Measurements from ENCODE around the gene BMERB1.
A peak's percentile ranks its signal among the peaks of the same experiment; 100 is the strongest.
"Not testable (repeated sequence)": the region's sequence is repeated elsewhere in the genome, so short reads cannot be mapped to it uniquely, and the experiment has no call there.

BMERB1 gene

GRCh38 chr16:15434425-15435215 is at the start of gene BMERB1:
BMERB1 (plus strand) TSS chr16:15434588; CDS start chr16:15434654, 66 bp downstream.
- peak; percentile 49 to 61 for DNase-seq (ENCODE audit: low read depth in 2 of 2)

DNA sequence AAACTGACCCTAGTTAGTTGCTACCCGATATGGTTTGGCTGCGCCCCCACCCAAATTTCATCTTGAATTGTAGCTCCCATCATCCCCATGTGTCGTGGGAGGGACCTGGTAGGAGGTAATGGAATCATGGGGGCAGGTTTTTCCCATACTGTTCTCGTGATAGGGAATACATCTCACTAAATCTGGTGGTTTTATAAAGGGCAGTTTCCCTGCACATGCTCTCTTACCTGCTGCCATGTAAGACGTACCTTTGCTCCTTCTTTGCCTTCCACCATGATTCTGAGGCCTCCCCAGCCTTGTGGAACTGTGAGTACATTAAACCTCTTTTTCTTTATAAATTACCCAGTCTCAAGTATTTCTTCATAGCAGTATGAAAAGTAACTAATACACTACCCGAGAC is 46.3 kb upstream of the BMERB1 start:
- DNase-seq (ENCODE audit: low read depth in 2 of 2), result not testable (repeated sequence)

DNA sequence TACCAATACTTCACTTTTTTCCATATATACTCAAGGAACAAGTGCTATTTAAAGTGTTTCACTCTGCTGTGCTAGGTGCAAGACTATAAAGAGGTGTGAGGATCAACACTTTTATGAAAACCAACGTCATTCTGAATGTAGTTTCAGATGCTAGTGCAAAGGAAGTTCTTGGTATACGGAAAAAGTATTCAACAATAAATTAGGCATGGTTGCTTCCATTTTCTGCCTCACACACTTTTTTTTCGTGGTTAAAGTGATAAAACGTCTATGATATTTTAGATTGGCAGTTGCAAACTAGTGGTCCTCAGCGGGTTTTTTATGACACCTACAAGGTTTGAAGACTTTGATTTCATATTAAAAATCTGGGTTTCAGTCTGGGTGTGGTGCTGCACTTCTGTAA is 44.5 kb upstream of the BMERB1 start:
- DNase-seq (ENCODE audit: low read depth in 2 of 2), result not testable (repeated sequence)

DNA sequence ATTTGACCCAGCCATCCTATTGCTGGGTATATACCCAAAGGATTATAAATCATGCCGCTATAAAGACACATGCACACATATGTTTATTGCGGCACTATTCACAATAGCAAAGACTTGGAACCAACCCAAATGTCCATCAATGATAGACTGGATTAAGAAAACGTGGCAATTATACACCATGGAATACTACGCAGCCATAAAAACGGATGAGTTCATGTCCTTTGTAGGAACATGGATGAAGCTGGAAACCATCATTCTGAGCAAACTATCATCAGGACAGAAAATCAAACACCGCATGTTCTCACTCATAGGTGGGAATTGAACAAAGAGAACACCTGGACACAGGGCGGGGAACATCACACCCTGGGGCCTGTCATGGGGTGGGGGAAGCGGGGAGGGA is 41.4 kb upstream of the BMERB1 start:
- not testable (repeated sequence) for DNase-seq (ENCODE audit: low read depth in 2 of 2)

DNA sequence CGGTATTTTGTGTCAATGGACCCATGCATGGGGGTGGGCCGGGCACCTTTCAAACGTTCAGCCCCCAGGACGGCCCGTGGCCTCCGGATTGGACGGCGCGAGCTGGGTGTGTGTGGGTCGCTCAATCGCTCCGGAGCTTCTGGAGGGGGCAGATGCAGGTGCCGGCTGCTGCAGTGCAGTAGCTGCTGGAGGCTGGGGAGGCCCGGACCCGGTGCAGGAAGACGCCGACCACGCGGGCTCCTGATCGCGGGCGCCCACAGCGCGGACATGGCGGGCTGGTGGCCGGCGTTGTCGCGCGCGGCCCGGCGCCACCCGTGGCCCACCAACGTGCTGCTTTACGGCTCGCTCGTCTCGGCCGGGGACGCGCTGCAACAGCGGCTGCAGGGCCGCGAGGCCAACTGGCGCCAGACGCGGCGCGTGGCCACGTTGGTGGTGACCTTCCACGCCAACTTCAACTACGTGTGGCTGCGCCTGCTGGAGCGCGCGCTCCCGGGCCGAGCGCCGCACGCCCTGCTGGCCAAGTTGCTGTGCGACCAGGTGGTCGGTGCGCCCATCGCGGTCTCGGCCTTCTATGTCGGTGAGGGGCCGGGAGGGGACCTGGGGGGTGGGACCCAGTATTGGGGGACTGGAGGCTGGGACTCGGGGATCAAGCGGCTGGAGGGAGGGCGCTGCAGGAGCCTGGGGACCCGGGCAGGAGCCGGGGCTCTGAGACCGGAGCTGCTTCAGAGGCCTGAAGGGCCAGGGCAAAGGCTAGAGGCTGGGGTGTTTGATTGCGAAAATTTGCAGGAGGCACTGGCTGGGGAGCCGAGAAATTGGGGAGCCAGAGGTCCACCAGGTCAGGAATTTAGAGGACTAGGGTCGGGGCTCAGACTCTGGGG is 38.5 kb upstream of the BMERB1 start, which contains the start of gene MPV17L:
TSS of gene MPV17L (plus strand) at position 124 of the 878 bp plus-strand sequence. CDS start at position 268, 144 bp downstream.
- not testable (repeated sequence) for DNase-seq (ENCODE audit: low read depth in 2 of 2)

- DNase-seq (ENCODE audit: low read depth in 2 of 2), result not testable (repeated sequence)
These were observed 37.9 kb upstream of the BMERB1 start for GRCh38 chr16:15396509-15396829.

GRCh38 chr16:15396948-15397594 is 37.3 kb upstream of the BMERB1 start:
- DNase-seq (ENCODE audit: low read depth in 2 of 2), result no peak

DNA sequence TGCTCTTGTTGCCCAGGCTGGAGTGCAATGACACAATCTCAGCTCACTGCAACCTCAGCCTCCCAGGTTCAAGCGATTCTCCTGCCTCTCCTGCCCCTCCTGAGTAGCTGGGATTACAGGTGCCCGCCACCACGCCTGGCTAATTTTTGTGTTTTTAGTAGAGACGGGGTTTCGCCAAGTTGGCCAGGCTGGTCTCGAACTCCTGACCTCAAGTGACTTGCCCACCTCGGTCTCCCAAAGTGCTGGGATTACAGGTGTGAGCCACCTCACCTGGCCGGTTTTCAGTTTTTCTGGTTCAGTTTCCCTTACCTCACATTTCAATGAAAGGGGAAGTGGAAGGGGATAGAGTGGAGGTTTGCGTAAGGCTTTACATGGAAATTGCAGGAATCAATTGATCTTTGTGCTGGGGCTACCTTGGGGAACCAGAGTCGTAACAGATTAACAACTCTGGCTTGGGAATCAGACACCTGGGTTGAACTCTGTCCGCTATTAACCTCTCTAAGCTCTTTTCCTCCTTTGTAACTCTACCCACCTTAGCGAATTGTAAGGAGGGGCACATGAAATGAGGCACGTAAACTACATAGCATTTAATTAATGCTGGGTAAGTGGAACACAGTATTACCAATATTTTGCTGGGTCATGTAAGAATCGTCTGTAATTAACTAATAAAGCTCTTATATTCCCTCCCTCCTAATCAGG is 35.6 kb upstream of the BMERB1 start:
- no peak for DNase-seq (ENCODE audit: low read depth in 2 of 2)

DNA sequence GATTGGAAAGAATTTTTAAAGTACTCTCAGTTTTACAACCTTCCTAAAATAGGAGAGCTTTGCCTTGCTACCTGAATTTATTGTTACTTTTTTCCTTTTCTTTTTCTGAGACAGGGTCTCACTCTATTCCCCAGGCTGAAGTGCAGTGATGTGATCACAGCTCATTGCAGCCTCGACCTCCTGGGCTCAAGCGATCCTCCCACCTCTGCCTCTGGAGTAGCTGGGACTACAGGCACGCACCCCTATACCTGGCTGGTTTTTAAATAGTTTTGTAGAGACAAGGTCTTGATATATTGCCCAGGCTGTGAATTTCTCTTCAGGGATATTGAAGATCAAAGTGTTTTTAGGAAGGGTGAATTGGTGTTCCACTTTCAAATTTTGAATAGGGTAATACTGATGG is 35.1 kb upstream of the BMERB1 start:
- no peak for DNase-seq (ENCODE audit: low read depth in 2 of 2)

DNA sequence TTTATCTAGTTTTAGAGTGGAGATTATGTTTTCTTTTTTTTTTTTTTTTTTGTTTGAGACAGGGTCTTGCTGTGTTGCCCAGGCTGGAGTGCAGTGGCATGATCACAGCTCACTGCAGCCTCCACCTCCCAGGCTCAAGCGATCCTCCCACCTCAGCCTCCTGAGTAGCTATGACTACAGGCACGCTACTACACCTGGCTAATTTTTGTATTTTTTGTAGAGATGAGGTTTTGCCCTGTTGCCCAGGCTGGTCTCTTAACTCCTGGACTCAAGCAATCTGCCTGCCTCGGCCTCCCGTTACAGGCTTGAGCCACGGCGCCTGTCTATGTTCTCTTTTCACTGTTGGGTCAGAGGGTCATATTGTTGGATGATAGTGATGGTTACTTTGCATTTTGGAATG is 34.1 kb upstream of the BMERB1 start:
- DNase-seq (ENCODE audit: low read depth in 2 of 2), result not testable (repeated sequence)

GRCh38 chr16:15401972-15402371 is 32.4 kb upstream of the BMERB1 start:
- DNase-seq (ENCODE audit: low read depth in 2 of 2), result no peak

GRCh38 chr16:15403392-15403995 is 30.9 kb upstream of the BMERB1 start:
- DNase-seq (ENCODE audit: low read depth in 2 of 2), result no peak

GRCh38 chr16:15404091-15404490 is 30.3 kb upstream of the BMERB1 start:
- not testable (repeated sequence) for DNase-seq (ENCODE audit: low read depth in 2 of 2)

- DNase-seq (ENCODE audit: low read depth in 2 of 2), result no peak
These were observed 29.6 kb upstream of the BMERB1 start for GRCh38 chr16:15404792-15405191.

DNA sequence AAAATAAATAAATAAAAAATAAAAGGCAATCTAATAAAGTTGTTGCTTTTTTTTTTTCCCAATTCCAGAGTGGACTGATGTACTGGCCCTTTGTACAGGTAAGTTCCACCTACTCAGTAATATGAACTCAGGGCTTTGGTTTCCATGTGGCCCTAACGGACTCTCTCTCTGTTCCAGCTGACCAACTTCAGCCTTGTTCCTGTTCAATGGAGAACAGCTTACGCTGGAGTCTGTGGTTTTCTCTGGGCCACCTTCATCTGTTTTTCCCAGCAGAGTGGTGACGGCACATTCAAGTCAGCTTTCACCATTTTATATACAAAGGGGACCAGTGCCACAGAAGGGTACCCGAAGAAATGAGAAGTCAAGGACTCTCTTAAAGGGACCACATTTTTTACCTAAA is 26.6 kb upstream of the BMERB1 start:
- DNase-seq (ENCODE audit: low read depth in 2 of 2), result not testable (repeated sequence)

- not testable (repeated sequence) for DNase-seq (ENCODE audit: low read depth in 2 of 2)
These were observed 24.9 kb upstream of the BMERB1 start for GRCh38 chr16:15409476-15409875.

GRCh38 chr16:15415511-15415985 is 18.8 kb upstream of the BMERB1 start:
- DNase-seq (ENCODE audit: low read depth in 2 of 2), result no peak

GRCh38 chr16:15417197-15417596 is 17.2 kb upstream of the BMERB1 start:
- no peak for DNase-seq (ENCODE audit: low read depth in 2 of 2)

- no peak for DNase-seq (ENCODE audit: low read depth in 2 of 2)
These were observed 16.2 kb upstream of the BMERB1 start for GRCh38 chr16:15418206-15418605.

DNA sequence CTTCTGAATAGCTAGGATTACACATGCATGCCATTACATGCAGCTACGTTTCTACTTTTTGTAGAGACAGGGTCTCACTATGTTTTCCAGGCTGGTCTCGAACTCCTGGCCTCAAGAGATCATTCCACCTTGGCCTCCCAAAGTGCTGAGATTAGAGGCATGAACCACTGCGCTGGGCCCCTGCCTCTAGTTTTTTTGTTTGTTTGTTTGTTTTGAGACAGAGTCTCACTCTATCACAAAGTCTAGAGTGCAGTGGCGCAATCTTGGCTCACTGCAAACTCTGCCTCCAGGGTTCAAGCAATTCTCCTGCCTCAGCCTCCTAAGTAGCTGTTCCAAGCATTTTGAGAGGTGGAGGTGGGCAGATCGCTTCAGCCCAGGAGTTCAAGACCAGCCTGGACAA is 12.7 kb upstream of the BMERB1 start:
- DNase-seq (ENCODE audit: low read depth in 2 of 2), result not testable (repeated sequence)

DNA sequence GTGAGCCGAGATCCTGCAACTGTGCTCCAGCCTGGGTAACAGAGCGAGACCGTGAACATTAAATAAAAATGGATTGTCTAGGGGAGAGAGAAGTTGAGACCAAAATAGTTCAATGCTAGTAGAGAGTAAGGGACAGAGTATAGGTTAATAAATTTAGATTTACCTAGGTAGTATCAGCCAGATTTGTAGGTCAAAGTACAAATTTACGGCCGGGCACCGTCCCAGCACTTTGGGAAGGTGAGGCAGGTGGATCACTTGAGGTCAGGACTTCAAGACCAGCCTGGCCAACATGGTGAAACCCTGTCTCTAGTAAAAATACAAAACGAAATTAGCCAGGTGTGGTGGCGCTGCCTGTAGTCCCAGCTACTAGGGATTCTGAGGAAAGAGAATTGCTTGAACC is 12.2 kb upstream of the BMERB1 start:
- no peak for DNase-seq (ENCODE audit: low read depth in 2 of 2)
